NCI-H128 (cell line): ENCODE results near the gene CCT2.
A peak's percentile ranks its signal among the peaks of the same experiment; 100 is the strongest.

ENCODE experiments used
- DNase-seq: peaks from one replicate; lab custom pipeline; 2025; ENCODE audit not compliant: unreplicated experiment; lab: John Stamatoyannopoulos, UW

Gene CCT2

GRCh38 chr12:69585189-69586062 lies at the start of gene CCT2:
Gene CCT2 (plus strand): TSS chr12:69585459. CDS start chr12:69585522, 63 bp downstream.
- DNase-seq: peak; percentile 92

GRCh38 chr12:69540987-69541386 lies 44.3 kb upstream of the CCT2 start:
- DNase-seq: no peak

- no peak for DNase-seq
Observed at GRCh38 chr12:69544087-69544486, 41.2 kb upstream of the CCT2 start.

GRCh38 chr12:69545081-69545480 lies 40.2 kb upstream of the CCT2 start:
- DNase-seq: no peak

GRCh38 chr12:69546693-69547438 lies 38.4 kb upstream of the CCT2 start:
- DNase-seq: no peak

GRCh38 chr12:69548687-69549086 lies 36.6 kb upstream of the CCT2 start:
- DNase-seq: no peak

GRCh38 chr12:69550569-69551350 lies 34.5 kb upstream of the CCT2 start:
- no peak for DNase-seq

GRCh38 chr12:69553628-69554248 lies 31.5 kb upstream of the CCT2 start:
- DNase-seq: peak; percentile 45

- no peak for DNase-seq
Observed at GRCh38 chr12:69555461-69555860, 29.8 kb upstream of the CCT2 start.

- DNase-seq: no peak
Observed at GRCh38 chr12:69556383-69556782, 28.9 kb upstream of the CCT2 start.

GRCh38 chr12:69563166-69563762 lies 22.0 kb upstream of the CCT2 start:
- DNase-seq: no peak

- no peak for DNase-seq
Observed at GRCh38 chr12:69566603-69567002, 18.7 kb upstream of the CCT2 start.

GRCh38 chr12:69569236-69569635 lies 16.0 kb upstream of the CCT2 start:
- DNase-seq: no peak

GRCh38 chr12:69570000-69570516 lies 15.2 kb upstream of the CCT2 start:
- no peak for DNase-seq

GRCh38 chr12:69570545-69571399 lies 14.5 kb upstream of the CCT2 start:
- DNase-seq: peak; percentile 42

GRCh38 chr12:69575346-69575745 lies 9.9 kb upstream of the CCT2 start:
- DNase-seq: no peak

- DNase-seq: no peak
Observed at GRCh38 chr12:69578283-69578682, 7.0 kb upstream of the CCT2 start.

GRCh38 chr12:69579029-69579428 lies 6.2 kb upstream of the CCT2 start:
- DNase-seq: no peak

GRCh38 chr12:69580074-69580473 lies 5.2 kb upstream of the CCT2 start:
- DNase-seq: no peak
